ENCODE data around the gene TNNT2.

Gene TNNT2

GRCh38 chr1:201396861-201397464 is 19.5 kb upstream of the TNNT2 start:
- Mint-ChIP-seq H3K27me3 (ENCODE audit: low read depth) (peaks cover 46% of the 10 kb centered on the region), H3K36me3 (ENCODE audit: low read depth) (no peaks in the 10 kb centered on the region), H3K4me3 (no peak overlapping the region), H3K9me3 (no peaks in the 10 kb centered on the region), H3K27ac (peak overlapping the region; percentile 37 to 68 (median 45)), H3K4me1 (peaks cover 63% of the 10 kb centered on the region)
- no peak for TF ChIP-seq CTCF (IDR thresholded peaks at IDR 0.05; ENCODE audit: unreplicated experiment in 3 of 3)

- Mint-ChIP-seq H3K4me1 (peaks cover 72% of the 10 kb centered on the region), H3K27ac (peak overlapping the region; percentile 31 to 80 (median 45)), H3K27me3 (ENCODE audit: low read depth) (peaks cover 46% of the 10 kb centered on the region), H3K9me3 (no peaks in the 10 kb centered on the region), H3K36me3 (ENCODE audit: low read depth) (no peaks in the 10 kb centered on the region), H3K4me3 (peak overlapping the region in 1 of 3 experiments; percentile 2)
- no peak for TF ChIP-seq CTCF (IDR thresholded peaks at IDR 0.05; ENCODE audit: unreplicated experiment in 3 of 3)
These were observed 18.5 kb upstream of the TNNT2 start for GRCh38 chr1:201395936-201396335.

DNA sequence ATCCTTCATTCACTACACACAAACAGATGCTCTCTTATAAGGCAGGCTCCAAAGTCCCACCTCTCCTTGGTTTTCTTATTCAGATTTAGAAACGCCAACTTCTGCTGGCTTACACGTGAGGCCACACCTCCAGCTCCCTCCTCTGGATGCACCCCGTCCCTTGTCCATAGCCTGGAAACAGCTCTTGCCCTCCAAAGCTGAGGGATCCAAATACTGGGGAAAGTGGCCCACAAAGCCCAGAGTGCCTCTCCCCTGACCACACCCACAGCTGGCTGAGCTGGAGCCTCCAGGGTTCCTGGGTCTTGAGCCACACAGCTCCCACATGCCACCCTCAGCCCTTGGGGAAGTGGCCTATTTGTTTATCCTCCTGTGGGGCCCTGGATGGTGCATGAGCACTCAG is 17.1 kb upstream of the TNNT2 start:
- TF ChIP-seq CTCF (IDR thresholded peaks at IDR 0.05; ENCODE audit: unreplicated experiment in 3 of 3): no peak
- peak overlapping the region in 1 of 3 experiments; percentile 31 for H3K27ac Mint-ChIP-seq
- peaks cover 46% of the 10 kb centered on the region for H3K27me3 Mint-ChIP-seq (ENCODE audit: low read depth)

GRCh38 chr1:201393076-201393475 is 15.6 kb upstream of the TNNT2 start:
- H3K4me1 Mint-ChIP-seq: peaks cover 62% of the 10 kb centered on the region
- H3K4me3 Mint-ChIP-seq: peak overlapping the region in 1 of 3 experiments; percentile 39
- peaks cover 36% of the 10 kb centered on the region for H3K27me3 Mint-ChIP-seq (ENCODE audit: low read depth)
- TF ChIP-seq CTCF (IDR thresholded peaks at IDR 0.05; ENCODE audit: unreplicated experiment in 3 of 3): no peak
- peak overlapping the region; percentile 4 to 62 (median 39) for H3K27ac Mint-ChIP-seq
- no peaks in the 10 kb centered on the region for H3K36me3 Mint-ChIP-seq (ENCODE audit: low read depth)
- H3K9me3 Mint-ChIP-seq: no peaks in the 10 kb centered on the region

More for the DNA sequence above, 17.1 kb upstream of the TNNT2 start:
- H3K4me1 Mint-ChIP-seq: peaks cover 66% of the 10 kb centered on the region
- peak overlapping the region in 1 of 3 experiments; percentile 37 for H3K4me3 Mint-ChIP-seq
- H3K9me3 Mint-ChIP-seq: no peaks in the 10 kb centered on the region
- no peaks in the 10 kb centered on the region for H3K36me3 Mint-ChIP-seq (ENCODE audit: low read depth)

- TF ChIP-seq CTCF (IDR thresholded peaks at IDR 0.05; ENCODE audit: unreplicated experiment in 3 of 3): no peak
- Mint-ChIP-seq H3K9me3 (no peaks in the 10 kb centered on the region), H3K27me3 (ENCODE audit: low read depth) (peaks cover 28% of the 10 kb centered on the region), H3K36me3 (ENCODE audit: low read depth) (no peaks in the 10 kb centered on the region), H3K4me1 (peaks cover 59% of the 10 kb centered on the region), H3K27ac (no peak overlapping the region), H3K4me3 (no peak overlapping the region)
These were observed 14.4 kb upstream of the TNNT2 start for GRCh38 chr1:201391651-201392511.

Measured in nephron (organoid).